ENCODE data around the gene MAGOH.

DNA sequence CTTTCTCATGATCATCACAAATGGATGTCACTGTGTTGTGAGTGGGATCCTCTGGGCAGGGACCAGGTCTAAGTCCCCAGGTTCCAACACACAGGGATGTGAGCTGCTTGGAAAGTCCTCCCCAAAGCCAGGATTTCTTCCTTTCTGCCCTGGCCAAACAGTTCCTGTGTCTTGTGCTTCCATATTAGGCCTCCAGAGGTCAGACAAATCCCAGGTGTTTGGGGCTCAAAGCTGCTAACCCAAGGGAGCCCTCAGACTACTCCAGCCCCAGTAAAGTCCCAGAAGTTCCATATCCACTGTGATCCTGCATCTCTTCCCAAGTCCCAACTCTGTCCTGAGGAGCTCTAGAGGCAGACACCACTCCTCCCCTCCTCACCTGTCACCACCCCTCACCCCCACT, 27.7 kb upstream of the MAGOH start:
- TF ChIP-seq POLR2A (conservative IDR thresholded peaks at IDR 0.05) (no peak), FOXP1 (CRISPR knock-in tag; IDR thresholded peaks at IDR 0.05) (no peak), HSF4 (CRISPR knock-in tag; IDR thresholded peaks at IDR 0.05; ENCODE audit: borderline replicate concordance) (no peak), GABPA (tag; conservative IDR thresholded peaks at IDR 0.05; ENCODE audit: low read depth) (no peak), CREB1 (IDR thresholded peaks at IDR 0.05) (no peak), CREB1 (CRISPR knock-in tag; IDR thresholded peaks at IDR 0.05) (no peak)
- TF ChIP-seq, protein P1, sequence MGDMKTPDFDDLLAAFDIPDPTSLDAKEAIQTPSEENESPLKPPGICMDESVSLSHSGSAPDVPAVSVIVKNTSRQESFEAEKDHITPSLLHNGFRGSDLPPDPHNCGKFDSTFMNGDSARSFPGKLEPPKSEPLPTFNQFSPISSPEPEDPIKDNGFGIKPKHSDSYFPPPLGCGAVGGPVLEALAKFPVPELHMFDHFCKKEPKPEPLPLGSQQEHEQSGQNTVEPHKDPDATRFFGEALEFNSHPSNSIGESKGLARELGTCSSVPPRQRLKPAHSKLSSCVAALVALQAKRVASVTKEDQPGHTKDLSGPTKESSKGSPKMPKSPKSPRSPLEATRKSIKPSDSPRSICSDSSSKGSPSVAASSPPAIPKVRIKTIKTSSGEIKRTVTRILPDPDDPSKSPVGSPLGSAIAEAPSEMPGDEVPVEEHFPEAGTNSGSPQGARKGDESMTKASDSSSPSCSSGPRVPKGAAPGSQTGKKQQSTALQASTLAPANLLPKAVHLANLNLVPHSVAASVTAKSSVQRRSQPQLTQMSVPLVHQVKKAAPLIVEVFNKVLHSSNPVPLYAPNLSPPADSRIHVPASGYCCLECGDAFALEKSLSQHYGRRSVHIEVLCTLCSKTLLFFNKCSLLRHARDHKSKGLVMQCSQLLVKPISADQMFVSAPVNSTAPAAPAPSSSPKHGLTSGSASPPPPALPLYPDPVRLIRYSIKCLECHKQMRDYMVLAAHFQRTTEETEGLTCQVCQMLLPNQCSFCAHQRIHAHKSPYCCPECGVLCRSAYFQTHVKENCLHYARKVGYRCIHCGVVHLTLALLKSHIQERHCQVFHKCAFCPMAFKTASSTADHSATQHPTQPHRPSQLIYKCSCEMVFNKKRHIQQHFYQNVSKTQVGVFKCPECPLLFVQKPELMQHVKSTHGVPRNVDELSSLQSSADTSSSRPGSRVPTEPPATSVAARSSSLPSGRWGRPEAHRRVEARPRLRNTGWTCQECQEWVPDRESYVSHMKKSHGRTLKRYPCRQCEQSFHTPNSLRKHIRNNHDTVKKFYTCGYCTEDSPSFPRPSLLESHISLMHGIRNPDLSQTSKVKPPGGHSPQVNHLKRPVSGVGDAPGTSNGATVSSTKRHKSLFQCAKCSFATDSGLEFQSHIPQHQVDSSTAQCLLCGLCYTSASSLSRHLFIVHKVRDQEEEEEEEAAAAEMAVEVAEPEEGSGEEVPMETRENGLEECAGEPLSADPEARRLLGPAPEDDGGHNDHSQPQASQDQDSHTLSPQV (IDR thresholded peaks at IDR 0.05): no peak
- TF ChIP-seq, protein P2, sequence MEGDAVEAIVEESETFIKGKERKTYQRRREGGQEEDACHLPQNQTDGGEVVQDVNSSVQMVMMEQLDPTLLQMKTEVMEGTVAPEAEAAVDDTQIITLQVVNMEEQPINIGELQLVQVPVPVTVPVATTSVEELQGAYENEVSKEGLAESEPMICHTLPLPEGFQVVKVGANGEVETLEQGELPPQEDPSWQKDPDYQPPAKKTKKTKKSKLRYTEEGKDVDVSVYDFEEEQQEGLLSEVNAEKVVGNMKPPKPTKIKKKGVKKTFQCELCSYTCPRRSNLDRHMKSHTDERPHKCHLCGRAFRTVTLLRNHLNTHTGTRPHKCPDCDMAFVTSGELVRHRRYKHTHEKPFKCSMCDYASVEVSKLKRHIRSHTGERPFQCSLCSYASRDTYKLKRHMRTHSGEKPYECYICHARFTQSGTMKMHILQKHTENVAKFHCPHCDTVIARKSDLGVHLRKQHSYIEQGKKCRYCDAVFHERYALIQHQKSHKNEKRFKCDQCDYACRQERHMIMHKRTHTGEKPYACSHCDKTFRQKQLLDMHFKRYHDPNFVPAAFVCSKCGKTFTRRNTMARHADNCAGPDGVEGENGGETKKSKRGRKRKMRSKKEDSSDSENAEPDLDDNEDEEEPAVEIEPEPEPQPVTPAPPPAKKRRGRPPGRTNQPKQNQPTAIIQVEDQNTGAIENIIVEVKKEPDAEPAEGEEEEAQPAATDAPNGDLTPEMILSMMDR (IDR thresholded peaks at IDR 0.05 in 2 of 3, conservative IDR thresholded peaks at IDR 0.05 in 1 of 3; ENCODE audit: insufficient read depth in 2 of 3, low read depth in 1 of 3, low read length in 3 of 3): peak; percentile 45 to 55 (median 55)

All from K562 (cell line).